ENCODE measurements around the gene WDR70. TPM values are rescaled to one million over a fixed set of nuclear protein-coding genes. Genes with fewer than 3 reads are reported as not detected.
"Not testable (repeated sequence)": the region's sequence is repeated elsewhere in the genome, so short reads cannot be mapped to it uniquely, and the experiment has no call there.

Gene WDR70
- total RNA-seq, 3 donors from 2014 or later (not counting 1 experiment from before 2014, with no cell fraction given): 36.3 to 47.0 (median 41.3) TPM

DNA sequence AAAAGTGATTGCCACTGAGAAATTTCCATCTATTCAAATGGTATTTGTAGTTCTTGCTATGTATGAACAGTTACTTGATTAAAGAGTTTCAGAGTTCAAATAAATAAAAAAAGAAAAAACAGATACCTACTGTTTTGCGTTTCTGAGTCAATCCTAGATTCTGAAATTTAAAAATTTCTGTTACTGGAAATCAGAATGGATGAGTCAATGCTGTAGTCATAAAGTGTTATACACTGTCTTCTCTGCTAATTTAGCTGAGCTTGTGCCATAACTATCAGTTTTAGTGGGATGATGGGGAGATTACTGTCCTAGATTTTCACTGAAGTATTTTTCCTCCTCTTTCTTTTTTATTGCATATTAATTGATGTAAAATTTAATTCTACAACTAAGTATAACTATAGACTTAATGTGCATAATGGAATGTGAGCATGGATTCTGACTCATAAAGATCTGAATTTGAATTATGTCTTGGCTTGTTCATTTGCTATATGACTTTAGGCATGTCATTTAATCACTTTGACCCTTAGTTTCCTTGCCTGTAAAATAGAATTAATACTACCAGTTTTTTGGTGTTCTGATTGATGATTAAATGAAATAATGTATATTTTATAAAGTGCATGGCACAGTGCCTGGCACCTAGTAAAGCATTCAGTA is 75.4 kb downstream of the WDR70 start:
- 63% methylated on average over 1 of the region's 1 CpG for WGBS (ENCODE audit: insufficient coverage)
- H3K27me3 Mint-ChIP-seq (ENCODE audit: low read depth in 2 of 2); H3K4me1 Mint-ChIP-seq; H3K36me3 Mint-ChIP-seq; intact Hi-C loops (cut with micrococcal nuclease); H3K27ac ChIP-seq (ENCODE audit: low read length); H3K27ac Mint-ChIP-seq; H3K4me1 ChIP-seq (ENCODE audit: control insufficient read depth, insufficient read depth, low read length); H3K9me3 Mint-ChIP-seq; H3K4me3 ChIP-seq (ENCODE audit: low read length); H3K36me3 ChIP-seq (ENCODE audit: control insufficient read depth, insufficient read depth, low read length); ATAC-seq; H3K9me3 ChIP-seq (ENCODE audit: control insufficient read depth, insufficient read depth, low read length); H3K27me3 ChIP-seq (ENCODE audit: control insufficient read depth, insufficient read depth, low read length); DNase-seq; H3K4me3 Mint-ChIP-seq: not testable (repeated sequence)

GRCh38 chr5:37463191-37464051 is 84.3 kb downstream of the WDR70 start:
- ATAC-seq; H3K4me1 Mint-ChIP-seq; H3K27me3 ChIP-seq (ENCODE audit: control insufficient read depth, insufficient read depth, low read length); H3K27ac ChIP-seq (ENCODE audit: low read length); H3K27me3 Mint-ChIP-seq (ENCODE audit: low read depth in 2 of 2); intact Hi-C loops (cut with micrococcal nuclease); H3K36me3 Mint-ChIP-seq; H3K36me3 ChIP-seq (ENCODE audit: control insufficient read depth, insufficient read depth, low read length); H3K4me3 Mint-ChIP-seq; H3K4me1 ChIP-seq (ENCODE audit: control insufficient read depth, insufficient read depth, low read length); DNase-seq; H3K9me3 ChIP-seq (ENCODE audit: control insufficient read depth, insufficient read depth, low read length); H3K27ac Mint-ChIP-seq; H3K4me3 ChIP-seq (ENCODE audit: low read length); H3K9me3 Mint-ChIP-seq: not testable (repeated sequence)
- 74% methylated on average over 5 of the region's 7 CpGs for WGBS (ENCODE audit: insufficient coverage)

DNA sequence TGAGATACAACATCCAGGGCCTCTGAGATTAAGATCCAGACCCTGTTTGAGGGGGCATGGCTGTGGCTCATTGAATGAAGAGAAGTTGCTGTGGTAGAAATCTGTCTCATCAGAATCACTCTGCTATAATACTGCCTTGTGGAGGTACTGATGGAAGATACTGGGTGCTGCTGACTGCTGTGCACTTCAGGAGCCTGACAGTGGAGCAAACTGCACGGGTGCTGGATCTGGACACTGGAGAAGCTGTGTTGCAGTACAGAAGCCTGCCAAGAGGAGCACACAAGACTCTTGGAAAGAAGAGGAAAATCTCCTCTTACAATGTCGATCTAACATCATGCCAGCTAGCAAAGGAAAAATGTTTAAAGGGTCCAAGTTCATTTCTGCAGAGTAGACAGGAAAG is 85.5 kb downstream of the WDR70 start:
- WGBS (ENCODE audit: insufficient coverage): 100% methylated on average over 2 of the region's 2 CpGs
- H3K27ac Mint-ChIP-seq; H3K4me3 Mint-ChIP-seq; ATAC-seq; H3K27me3 Mint-ChIP-seq (ENCODE audit: low read depth in 2 of 2); H3K36me3 Mint-ChIP-seq; H3K27ac ChIP-seq (ENCODE audit: low read length); H3K4me1 ChIP-seq (ENCODE audit: control insufficient read depth, insufficient read depth, low read length); H3K4me1 Mint-ChIP-seq; H3K9me3 Mint-ChIP-seq; H3K9me3 ChIP-seq (ENCODE audit: control insufficient read depth, insufficient read depth, low read length); H3K4me3 ChIP-seq (ENCODE audit: low read length); intact Hi-C loops (cut with micrococcal nuclease); H3K27me3 ChIP-seq (ENCODE audit: control insufficient read depth, insufficient read depth, low read length); DNase-seq; H3K36me3 ChIP-seq (ENCODE audit: control insufficient read depth, insufficient read depth, low read length): not testable (repeated sequence)

DNA sequence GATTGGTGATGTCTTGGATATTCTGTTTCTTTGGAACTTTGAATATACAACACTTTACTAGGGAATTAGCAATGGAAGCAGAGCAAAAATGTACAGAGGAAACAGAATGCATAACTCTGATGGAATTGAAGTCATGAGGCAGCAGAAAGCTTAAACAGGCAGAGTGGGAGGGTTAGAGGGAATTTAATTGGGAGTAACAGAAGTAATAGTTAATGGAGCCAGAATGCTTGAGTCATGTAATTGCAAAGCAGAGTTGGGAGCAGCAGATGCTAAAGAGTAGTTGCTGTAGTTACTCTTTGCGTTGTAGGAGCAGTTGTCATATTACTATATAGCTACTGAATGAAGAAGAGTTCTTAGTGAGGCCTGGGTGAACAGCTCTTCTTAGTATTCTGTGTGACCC is 90.3 kb downstream of the WDR70 start:
- H3K36me3 Mint-ChIP-seq; H3K4me1 Mint-ChIP-seq; H3K9me3 ChIP-seq (ENCODE audit: control insufficient read depth, insufficient read depth, low read length); H3K4me1 ChIP-seq (ENCODE audit: control insufficient read depth, insufficient read depth, low read length); H3K4me3 ChIP-seq (ENCODE audit: low read length); H3K36me3 ChIP-seq (ENCODE audit: control insufficient read depth, insufficient read depth, low read length); DNase-seq; H3K4me3 Mint-ChIP-seq; H3K27me3 Mint-ChIP-seq (ENCODE audit: low read depth in 2 of 2); ATAC-seq; H3K27ac ChIP-seq (ENCODE audit: low read length); H3K27me3 ChIP-seq (ENCODE audit: control insufficient read depth, insufficient read depth, low read length); intact Hi-C loops (cut with micrococcal nuclease); H3K9me3 Mint-ChIP-seq; H3K27ac Mint-ChIP-seq: not testable (repeated sequence)
- WGBS (ENCODE audit: insufficient coverage): no CpG with 5 or more reads among the region's 1 CpG

DNA sequence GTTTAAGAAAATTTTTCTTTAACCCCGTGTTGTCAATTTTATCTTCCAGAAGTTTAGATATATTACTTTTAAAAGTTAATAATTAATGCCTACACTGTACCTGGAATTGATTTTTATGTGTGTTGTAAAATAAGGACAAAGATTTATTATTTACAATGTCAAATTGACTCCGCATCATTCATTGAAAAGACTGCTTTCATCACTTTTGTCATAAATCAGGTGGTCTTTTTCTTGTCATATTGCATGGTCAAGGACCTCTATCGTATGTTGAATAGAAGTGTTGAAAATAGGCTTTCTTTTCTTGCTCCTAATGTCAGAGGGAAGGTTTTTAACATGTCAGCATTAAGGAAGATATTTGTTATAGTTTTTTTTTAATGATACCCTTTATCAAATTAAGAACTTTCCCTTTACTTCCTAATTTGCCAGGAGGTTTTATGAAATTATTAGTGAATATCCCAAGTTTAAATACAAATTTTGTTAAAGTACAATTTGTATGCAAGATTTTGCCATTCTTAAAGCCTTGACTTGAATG is 92.6 kb downstream of the WDR70 start:
- Mint-ChIP-seq H3K9me3 (no peaks in the 10 kb centered on the region), H3K36me3 (no peaks in the 10 kb centered on the region), H3K27ac (no peak overlapping the region), H3K4me3 (no peak overlapping the region), H3K4me1 (no peaks in the 10 kb centered on the region), H3K27me3 (ENCODE audit: low read depth in 2 of 2) (no peaks in the 10 kb centered on the region)
- DNase-seq (no peak), ATAC-seq (no peak)
- intact Hi-C loops (cut with micrococcal nuclease): no loop called here
- no peaks in the 10 kb centered on the region for H3K9me3 ChIP-seq (ENCODE audit: control insufficient read depth, insufficient read depth, low read length)
- TF ChIP-seq CTCF (IDR thresholded peaks at IDR 0.05): no peak
- no peaks in the 10 kb centered on the region for H3K4me1 ChIP-seq (ENCODE audit: control insufficient read depth, insufficient read depth, low read length)
- no peaks in the 10 kb centered on the region for H3K27me3 ChIP-seq (ENCODE audit: control insufficient read depth, insufficient read depth, low read length)
- H3K4me3 ChIP-seq (ENCODE audit: low read length): no peak overlapping the region
- no peak overlapping the region for H3K27ac ChIP-seq (ENCODE audit: low read length)
- peaks cover 3% of the 10 kb centered on the region for H3K36me3 ChIP-seq (ENCODE audit: control insufficient read depth, insufficient read depth, low read length)
- no CpG with 5 or more reads among the region's 3 CpGs for WGBS (ENCODE audit: insufficient coverage)
